Erythroblast (primary cell): ENCODE data around the gene UBXN11.

Experiments used
- GATA1 ChIP-seq: IDR thresholded peaks from 2 replicates; pipeline ENCODE4 v1.6.1; 2011; ENCODE audit warnings: low read depth, mild to moderate bottlenecking, control low read depth, low read length, moderate library complexity
- POLR2A ChIP-seq: IDR thresholded peaks from 2 replicates; pipeline ENCODE4 v1.6.1; 2011; ENCODE audit warnings: mild to moderate bottlenecking, low read length

- no peak for TF ChIP-seq POLR2A
- TF ChIP-seq GATA1: no peak
These were observed 25.9 kb downstream of the UBXN11 start for GRCh38 chr1:26280333-26281042.
